Erythroblast (primary cell): ENCODE measurements around the gene OMA1.

Experiments used
- GATA1 ChIP-seq: IDR thresholded peaks from 2 replicates; pipeline ENCODE4 v1.6.1; 2011; ENCODE audit warnings: low read depth, mild to moderate bottlenecking, control low read depth, low read length, moderate library complexity
- POLR2A ChIP-seq: IDR thresholded peaks from 2 replicates; pipeline ENCODE4 v1.6.1; 2011; ENCODE audit warnings: mild to moderate bottlenecking, low read length

- TF ChIP-seq POLR2A: no peak
- no peak for TF ChIP-seq GATA1
Observed at GRCh38 chr1:58586271-58586670, 39.7 kb upstream of the OMA1 start.
